MM.1S (cell line): ENCODE results near the gene CPS1.

Experiments used
- EZH2 ChIP-seq: fragments of 300-600 bp; sonication (generic); optimal IDR thresholded peaks from 2 replicates; pipeline ENCODE3; 2017; ENCODE audit warnings: low read depth, mild to moderate bottlenecking, antibody characterized with exemption, low read length, mixed read lengths
- EZH2phosphoT487 ChIP-seq: fragments of 300-600 bp; sonication (generic); IDR thresholded peaks from 2 replicates; pipeline ENCODE4 v1.6.1; 2018; ENCODE audit warnings: antibody characterized with exemption, low read length
- TF ChIP-seq, protein P1 (sequence below): fragments of 300-600 bp; sonication (generic); IDR thresholded peaks from 2 replicates; pipeline ENCODE4 v1.5.1; 2016; ENCODE audit warnings: antibody characterized with exemption, low read length, mixed read lengths

DNA sequence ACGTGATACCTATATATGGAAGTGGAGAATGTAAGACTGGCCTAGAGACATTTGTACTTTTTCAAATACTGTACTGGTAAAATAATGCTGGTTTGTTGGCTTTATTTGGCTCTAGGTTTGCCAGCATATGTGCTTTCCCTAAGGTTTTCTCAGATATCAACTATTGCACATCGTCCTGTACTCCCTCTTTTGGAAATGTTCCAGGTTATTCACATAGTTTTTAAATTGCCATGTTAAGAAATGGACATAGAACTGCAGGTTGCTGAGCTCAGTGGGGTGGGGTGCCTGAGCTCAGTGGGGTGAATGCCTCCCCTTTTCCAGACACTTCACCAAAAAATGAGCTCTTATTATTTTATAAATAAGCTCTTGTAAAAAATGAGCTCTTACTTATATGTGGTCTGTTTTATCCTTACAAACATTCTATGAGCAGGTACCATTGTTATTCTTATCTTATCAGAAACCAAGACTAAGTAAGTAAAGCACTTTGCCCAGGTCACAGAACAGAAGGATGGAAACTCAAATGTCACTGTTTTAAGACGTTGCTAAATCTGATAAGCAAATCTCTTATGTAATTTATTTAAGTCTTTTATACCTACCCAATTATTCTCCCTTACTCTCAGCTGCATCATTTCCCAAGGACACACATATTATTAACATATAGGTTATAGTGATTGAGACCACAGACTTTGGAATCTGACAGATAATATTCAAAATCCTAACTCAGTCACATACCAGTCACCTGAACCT lies 99.0 kb downstream of the CPS1 start:
- TF ChIP-seq EZH2: no peak
- TF ChIP-seq, protein P1, sequence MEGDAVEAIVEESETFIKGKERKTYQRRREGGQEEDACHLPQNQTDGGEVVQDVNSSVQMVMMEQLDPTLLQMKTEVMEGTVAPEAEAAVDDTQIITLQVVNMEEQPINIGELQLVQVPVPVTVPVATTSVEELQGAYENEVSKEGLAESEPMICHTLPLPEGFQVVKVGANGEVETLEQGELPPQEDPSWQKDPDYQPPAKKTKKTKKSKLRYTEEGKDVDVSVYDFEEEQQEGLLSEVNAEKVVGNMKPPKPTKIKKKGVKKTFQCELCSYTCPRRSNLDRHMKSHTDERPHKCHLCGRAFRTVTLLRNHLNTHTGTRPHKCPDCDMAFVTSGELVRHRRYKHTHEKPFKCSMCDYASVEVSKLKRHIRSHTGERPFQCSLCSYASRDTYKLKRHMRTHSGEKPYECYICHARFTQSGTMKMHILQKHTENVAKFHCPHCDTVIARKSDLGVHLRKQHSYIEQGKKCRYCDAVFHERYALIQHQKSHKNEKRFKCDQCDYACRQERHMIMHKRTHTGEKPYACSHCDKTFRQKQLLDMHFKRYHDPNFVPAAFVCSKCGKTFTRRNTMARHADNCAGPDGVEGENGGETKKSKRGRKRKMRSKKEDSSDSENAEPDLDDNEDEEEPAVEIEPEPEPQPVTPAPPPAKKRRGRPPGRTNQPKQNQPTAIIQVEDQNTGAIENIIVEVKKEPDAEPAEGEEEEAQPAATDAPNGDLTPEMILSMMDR: no peak
- TF ChIP-seq EZH2phosphoT487: no peak
